ENCODE results near the gene GAA.

DNA sequence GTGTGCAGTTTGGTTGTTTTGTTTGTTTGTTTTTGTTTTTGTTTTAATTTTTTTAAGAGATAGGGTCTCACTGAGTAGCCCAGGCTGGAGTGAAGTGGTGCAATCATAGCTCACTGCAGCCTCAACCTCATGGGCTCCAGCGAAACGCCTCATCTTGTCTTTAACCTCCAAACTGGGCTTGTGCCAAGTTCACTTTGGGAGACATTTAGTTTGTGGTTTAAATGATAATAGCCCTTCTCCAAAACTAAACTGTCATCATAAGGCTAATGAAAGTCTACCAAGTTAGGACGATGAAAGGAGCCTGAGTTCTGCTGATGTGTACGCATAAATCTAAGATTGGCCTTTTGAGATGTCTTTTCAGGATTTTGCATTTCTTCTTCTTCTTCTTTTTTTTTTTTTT, 62.0 kb downstream of the GAA start:
- TF ChIP-seq, protein P1, sequence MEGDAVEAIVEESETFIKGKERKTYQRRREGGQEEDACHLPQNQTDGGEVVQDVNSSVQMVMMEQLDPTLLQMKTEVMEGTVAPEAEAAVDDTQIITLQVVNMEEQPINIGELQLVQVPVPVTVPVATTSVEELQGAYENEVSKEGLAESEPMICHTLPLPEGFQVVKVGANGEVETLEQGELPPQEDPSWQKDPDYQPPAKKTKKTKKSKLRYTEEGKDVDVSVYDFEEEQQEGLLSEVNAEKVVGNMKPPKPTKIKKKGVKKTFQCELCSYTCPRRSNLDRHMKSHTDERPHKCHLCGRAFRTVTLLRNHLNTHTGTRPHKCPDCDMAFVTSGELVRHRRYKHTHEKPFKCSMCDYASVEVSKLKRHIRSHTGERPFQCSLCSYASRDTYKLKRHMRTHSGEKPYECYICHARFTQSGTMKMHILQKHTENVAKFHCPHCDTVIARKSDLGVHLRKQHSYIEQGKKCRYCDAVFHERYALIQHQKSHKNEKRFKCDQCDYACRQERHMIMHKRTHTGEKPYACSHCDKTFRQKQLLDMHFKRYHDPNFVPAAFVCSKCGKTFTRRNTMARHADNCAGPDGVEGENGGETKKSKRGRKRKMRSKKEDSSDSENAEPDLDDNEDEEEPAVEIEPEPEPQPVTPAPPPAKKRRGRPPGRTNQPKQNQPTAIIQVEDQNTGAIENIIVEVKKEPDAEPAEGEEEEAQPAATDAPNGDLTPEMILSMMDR (IDR thresholded peaks at IDR 0.05) = no peak
- TF ChIP-seq SIN3A (IDR thresholded peaks at IDR 0.05; ENCODE audit: borderline replicate concordance, insufficient read depth, low read depth, low read length) = no peak
- TF ChIP-seq, protein P2, sequence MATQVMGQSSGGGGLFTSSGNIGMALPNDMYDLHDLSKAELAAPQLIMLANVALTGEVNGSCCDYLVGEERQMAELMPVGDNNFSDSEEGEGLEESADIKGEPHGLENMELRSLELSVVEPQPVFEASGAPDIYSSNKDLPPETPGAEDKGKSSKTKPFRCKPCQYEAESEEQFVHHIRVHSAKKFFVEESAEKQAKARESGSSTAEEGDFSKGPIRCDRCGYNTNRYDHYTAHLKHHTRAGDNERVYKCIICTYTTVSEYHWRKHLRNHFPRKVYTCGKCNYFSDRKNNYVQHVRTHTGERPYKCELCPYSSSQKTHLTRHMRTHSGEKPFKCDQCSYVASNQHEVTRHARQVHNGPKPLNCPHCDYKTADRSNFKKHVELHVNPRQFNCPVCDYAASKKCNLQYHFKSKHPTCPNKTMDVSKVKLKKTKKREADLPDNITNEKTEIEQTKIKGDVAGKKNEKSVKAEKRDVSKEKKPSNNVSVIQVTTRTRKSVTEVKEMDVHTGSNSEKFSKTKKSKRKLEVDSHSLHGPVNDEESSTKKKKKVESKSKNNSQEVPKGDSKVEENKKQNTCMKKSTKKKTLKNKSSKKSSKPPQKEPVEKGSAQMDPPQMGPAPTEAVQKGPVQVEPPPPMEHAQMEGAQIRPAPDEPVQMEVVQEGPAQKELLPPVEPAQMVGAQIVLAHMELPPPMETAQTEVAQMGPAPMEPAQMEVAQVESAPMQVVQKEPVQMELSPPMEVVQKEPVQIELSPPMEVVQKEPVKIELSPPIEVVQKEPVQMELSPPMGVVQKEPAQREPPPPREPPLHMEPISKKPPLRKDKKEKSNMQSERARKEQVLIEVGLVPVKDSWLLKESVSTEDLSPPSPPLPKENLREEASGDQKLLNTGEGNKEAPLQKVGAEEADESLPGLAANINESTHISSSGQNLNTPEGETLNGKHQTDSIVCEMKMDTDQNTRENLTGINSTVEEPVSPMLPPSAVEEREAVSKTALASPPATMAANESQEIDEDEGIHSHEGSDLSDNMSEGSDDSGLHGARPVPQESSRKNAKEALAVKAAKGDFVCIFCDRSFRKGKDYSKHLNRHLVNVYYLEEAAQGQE (IDR thresholded peaks at IDR 0.05; ENCODE audit: insufficient read depth in 1 of 2, low read depth in 2 of 2, low read length in 1 of 2) = no peak
- TF ChIP-seq POLR2AphosphoS5 (IDR thresholded peaks at IDR 0.05; ENCODE audit: low read depth, low read length) = no peak

Data from Panc1 (cell line).